Subcutaneous adipose tissue (tissue), 4 donors: ENCODE data around the gene CPLX4. TPM values are rescaled to one million over a fixed set of nuclear protein-coding genes. Genes with fewer than 3 reads are reported as not detected.

Experiments used
- CTCF ChIP-seq: fragments of 450-650 bp; IDR thresholded peaks from one replicate; pipeline ENCODE4 v1.5.1; 2016; ENCODE audit warnings: low read depth, mild to moderate bottlenecking, control low read depth, antibody characterized with exemption, moderate library complexity
- total RNA-seq, 4 donors: library from RNA; depleted of rRNA; stranded (reverse); fragments of >200 nt; gene quantifications; one replicate each; pipeline ENCODE4 v1.1.0, GENCODE V29; 2016

The CPLX4 gene
- total RNA-seq, 4 donors from 2014 or later, result not detected

GRCh38 chr18:59353079-59353680, 34.7 kb upstream of the CPLX4 start:
- no peak for TF ChIP-seq CTCF

- no peak for TF ChIP-seq CTCF
Measured at GRCh38 chr18:59352250-59352855, 33.9 kb upstream of the CPLX4 start.

- TF ChIP-seq CTCF, result no peak
Measured at GRCh38 chr18:59345556-59345955, 27.1 kb upstream of the CPLX4 start.

GRCh38 chr18:59344996-59345395, 26.5 kb upstream of the CPLX4 start:
- TF ChIP-seq CTCF, result no peak

DNA sequence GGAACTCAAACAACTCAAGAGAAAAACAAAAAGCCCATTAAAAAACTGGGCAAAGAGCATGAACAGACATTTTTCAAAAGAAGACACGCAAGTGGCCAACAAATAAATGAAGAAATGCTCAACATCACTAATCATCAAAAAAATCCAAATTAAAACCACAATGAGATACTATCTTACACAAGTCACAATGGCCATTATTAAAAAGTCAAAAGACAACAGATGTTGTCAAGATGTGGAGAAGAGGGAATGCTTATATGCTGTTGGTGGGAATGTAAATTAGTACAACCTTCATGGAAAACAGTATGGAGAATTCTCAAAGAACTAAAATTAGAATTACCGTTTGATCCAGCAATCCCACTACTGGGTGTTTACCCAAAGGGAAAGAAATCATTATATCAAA, 25.5 kb upstream of the CPLX4 start:
- TF ChIP-seq CTCF, result no peak

DNA sequence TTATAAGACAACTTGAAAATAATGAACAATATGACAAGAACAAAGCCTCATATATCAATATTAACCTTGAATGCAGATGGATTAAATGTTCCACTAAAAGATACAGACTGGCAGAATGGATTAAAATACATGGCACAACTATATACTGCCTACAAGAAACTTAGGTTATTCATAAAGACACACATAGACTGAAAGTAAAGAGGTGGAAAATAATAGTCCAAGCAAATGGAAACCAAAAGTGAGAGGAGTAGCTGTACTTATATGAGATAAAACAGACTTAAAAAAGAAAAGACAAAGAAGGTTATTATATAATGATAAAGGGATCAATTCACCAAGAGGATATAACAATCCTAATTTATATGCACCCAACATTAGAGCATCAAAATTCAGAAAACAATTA, 22.4 kb upstream of the CPLX4 start:
- TF ChIP-seq CTCF, result no peak

DNA sequence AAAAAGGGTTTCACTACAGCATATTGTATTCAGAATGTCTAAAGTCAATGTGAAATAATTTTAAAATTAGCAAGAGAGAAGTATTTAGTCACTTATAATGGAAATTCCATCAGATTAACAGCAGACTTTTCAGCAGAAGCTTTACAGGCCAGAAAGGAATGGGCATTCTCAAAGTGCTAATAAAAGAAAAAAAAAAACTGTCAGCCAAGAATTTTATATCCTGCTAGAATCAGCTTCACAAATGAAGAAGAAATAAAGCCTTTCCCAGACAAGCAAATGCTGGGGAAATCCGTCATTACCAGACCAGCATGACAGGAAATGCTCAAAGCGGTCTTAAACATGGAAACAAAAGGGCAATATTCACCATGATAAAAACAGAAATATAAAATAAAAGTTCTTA, 21.9 kb upstream of the CPLX4 start:
- TF ChIP-seq CTCF, result no peak
